Fibroblast of villous mesenchyme (primary cell): ENCODE results near the gene DYNLT5. TPM values are rescaled to one million over a fixed set of nuclear protein-coding genes. Genes with fewer than 3 reads are reported as not detected.
"Not testable (repeated sequence)": the region's sequence is repeated elsewhere in the genome, so short reads cannot be mapped to it uniquely, and the experiment has no call there.

Source experiments
- DNase-seq: peaks from one replicate; pipeline ENCODE4 v3.0.0-alpha.2; 2010; ENCODE audit warnings: low read depth
- H3K4me3 ChIP-seq: 2 replicates; pipeline ENCODE4 v1.5.1; 2011; ENCODE audit warnings: low read depth, mild to moderate bottlenecking, low read length
- total RNA-seq: library from RNA; depleted of rRNA; stranded (reverse); fragments of >200 nt; gene quantifications from 2 replicates; pipeline ENCODE4 v1.2.3, GENCODE V29; 2012
- TF ChIP-seq, protein P1 (sequence below): IDR thresholded peaks from 2 replicates; pipeline ENCODE4 v1.5.1; 2012; ENCODE audit warnings: low read depth, mild to moderate bottlenecking, low read length; ENCODE audit not compliant: insufficient read depth

DYNLT5 gene
- total RNA-seq, 1 donor: 1.7 TPM

DNA sequence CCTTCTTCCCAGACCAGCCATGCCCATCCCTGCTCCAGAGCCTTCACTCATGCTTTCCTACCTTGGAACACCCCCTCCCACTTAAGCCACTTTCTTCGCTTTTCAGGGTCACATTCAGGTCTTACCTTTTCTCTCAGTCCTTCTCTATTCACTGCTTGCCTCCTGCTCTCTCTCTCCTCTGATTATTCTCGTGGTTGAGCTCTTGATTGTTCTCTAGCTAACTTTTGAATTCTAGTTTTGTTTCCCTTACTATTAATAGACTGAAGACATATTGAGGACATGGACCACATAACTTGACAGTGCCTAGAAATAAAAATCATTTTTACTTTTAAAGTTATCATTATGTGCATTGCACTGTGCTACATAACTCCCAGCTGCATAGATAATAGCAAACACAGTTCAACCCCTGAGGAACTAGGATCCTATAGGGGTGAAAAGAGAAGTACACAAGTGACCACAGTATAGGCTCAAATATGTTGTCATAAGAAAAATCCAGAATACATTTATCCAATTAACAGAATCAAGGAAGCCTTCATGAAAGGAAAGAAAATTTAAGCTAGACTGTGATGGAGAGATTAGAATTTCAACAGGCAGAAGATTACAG, 27.3 kb downstream of the DYNLT5 start:
- no peak for DNase-seq
- TF ChIP-seq, protein P1, sequence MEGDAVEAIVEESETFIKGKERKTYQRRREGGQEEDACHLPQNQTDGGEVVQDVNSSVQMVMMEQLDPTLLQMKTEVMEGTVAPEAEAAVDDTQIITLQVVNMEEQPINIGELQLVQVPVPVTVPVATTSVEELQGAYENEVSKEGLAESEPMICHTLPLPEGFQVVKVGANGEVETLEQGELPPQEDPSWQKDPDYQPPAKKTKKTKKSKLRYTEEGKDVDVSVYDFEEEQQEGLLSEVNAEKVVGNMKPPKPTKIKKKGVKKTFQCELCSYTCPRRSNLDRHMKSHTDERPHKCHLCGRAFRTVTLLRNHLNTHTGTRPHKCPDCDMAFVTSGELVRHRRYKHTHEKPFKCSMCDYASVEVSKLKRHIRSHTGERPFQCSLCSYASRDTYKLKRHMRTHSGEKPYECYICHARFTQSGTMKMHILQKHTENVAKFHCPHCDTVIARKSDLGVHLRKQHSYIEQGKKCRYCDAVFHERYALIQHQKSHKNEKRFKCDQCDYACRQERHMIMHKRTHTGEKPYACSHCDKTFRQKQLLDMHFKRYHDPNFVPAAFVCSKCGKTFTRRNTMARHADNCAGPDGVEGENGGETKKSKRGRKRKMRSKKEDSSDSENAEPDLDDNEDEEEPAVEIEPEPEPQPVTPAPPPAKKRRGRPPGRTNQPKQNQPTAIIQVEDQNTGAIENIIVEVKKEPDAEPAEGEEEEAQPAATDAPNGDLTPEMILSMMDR: no peak
- H3K4me3 ChIP-seq: no peak overlapping the region

DNA sequence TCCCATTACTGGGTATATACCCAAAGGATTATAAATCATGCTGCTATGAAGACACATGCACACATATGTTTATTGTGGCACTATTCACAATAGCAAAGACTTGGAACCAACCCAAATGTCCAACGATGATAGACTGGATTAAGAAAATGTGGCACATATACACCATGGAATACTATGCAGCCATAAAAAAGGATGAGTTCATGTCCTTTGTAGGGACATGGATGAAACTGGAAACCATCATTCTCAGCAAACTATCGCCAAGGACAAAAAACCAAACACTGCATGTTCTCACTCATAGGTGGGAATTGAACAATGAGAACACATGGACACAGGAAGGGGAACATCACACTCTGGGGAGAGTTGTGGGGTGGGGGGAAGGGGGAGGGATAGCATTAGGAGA, 33.5 kb downstream of the DYNLT5 start:
- not testable (repeated sequence) for DNase-seq, H3K4me3 ChIP-seq

DNA sequence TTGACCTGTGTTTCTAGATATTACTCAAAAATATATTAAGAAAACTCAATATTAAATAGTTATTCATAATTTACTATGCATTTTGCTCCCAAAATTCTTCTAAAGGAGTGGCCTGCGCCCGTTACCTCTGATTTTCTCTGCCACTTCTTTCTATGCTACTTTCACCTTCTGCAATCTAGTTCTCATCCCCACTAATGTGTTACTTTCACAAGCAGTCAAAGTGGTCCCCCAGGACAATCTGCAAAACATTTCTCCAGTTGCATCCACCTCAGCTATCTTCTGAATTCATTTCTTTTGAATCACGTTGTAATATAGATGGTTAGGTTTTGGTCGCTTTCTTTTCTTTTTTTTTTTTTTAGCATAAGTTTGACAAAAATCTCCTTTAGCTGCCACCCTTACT, 35.4 kb downstream of the DYNLT5 start:
- no peak overlapping the region for H3K4me3 ChIP-seq
- TF ChIP-seq, protein P1: no peak
- DNase-seq: no peak

DNA sequence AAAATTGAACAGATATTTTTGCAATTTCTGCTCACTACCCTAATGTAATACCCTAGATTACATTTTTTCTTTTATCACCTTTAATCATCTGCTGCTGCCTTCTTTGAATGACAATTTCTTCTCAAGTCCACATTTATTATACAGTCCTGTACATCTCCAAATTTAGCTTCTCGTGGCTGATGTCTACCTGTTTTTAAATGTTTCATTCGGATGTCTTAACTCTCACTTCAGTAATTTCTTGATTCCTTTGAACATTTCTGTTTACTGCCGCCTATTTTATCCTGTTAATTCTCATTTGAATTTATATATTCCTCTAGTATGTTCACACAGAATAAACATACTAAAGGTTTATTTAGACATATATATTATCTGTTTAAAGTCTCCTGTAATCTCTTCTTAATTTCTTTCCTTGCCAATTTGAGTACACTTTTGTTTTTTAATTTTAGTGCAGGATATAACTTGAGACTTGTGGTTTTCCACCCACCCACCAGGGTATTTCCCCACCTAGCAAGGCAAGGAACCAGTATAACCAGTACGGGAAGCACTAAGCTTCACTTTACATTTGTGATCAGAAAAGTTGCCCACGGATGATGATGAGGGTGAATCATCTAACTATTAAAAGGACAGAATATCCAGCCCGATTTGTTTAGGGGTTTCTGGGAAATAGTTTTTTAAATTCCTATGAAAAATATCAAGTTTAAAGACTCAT, 36.1 kb downstream of the DYNLT5 start:
- no peak for DNase-seq

DNA sequence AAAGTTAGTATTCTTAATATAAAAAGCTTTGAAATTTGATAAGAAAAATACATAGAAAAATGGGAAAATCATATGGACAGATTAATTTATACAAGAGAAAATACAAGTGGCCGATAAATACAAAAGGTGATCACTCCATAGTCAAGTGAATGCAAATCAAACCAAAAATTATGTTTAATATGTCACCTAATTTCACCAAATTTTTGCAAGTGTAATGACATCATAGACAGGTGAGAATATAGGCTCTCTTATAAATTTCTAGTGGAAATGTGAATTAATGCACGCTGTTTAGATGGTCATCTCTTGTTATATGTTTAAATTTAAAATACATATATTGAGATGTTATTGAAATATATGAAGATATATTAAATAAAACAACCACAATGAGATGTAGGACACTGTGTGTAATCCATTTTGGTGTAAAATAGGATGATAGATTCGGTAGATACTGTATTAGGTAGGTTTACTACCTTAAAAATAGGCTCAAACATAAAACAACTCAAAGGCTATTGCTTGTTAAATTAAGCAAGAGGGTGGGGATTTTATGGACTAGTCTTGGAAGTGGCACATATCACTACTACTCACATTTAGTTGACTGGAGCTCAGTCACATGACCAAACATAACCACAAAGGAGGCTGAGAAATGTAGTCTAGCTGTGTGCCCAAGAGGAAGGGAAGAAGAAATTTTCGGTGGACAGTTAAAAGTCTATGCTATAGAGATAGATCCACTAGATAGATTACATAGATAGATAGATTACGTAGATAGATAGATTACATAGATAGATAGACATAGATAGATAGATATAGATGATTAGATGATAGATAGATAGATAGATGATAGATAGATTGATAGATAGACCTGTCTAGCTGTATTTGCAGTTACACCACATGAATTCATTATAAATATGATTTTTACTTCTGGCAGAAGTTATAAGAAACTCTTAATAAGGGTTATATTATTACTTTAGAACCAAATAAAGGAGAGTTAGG, 39.7 kb downstream of the DYNLT5 start:
- no peak for DNase-seq
- TF ChIP-seq, protein P1: no peak
- no peak overlapping the region for H3K4me3 ChIP-seq

More for the DNA sequence above, 36.1 kb downstream of the DYNLT5 start:
- TF ChIP-seq, protein P1: no peak
- H3K4me3 ChIP-seq: no peak overlapping the region

DNA sequence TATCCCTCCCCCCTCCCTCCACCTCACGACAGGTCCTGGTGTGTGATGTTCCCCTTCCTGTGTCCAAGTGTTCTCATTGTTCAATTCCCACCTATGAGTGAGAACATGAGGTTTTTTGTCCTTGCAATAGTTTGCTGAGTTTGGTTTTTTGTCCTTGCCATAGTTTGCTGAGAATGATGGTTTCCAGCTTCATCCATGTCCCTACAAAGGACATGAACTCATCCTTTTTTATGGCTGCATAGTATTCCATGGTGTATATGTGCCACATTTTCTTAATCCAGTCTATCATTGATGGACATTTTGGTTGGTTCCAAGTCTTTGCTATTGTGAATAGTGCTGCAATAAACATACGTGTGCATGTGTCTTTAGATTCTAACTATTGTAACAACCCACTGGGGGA, 43.6 kb downstream of the DYNLT5 start:
- DNase-seq, H3K4me3 ChIP-seq: not testable (repeated sequence)

DNA sequence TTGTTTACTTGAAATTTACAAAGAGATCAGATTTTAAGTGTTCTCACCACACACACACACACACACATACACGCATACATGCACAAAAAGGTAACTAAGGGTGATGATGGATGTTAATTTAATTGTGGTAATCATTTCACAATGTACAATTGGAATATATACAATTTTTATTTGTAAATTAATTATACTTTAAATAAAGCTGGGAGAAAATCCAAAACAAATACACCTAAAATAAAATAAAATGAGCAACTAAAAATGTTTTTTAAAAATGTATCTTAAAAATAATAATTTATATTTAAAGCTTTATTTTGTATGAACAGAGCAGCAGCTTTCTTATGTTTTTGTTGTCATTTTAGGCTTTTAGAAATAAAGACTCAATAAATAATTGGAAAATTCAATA, 57.0 kb downstream of the DYNLT5 start:
- TF ChIP-seq, protein P1: no peak
- no peak for DNase-seq
- H3K4me3 ChIP-seq: no peak overlapping the region
